DOHH2 (cell line): ENCODE data around the gene ZNF213.

Experiments used
- EZH2phosphoT487 ChIP-seq: fragments of 200-600 bp; sonication (generic); IDR thresholded peaks from 2 replicates; pipeline ENCODE4 v1.6.1; 2017; ENCODE audit warnings: borderline replicate concordance, mild to moderate bottlenecking, antibody characterized with exemption, low read length, moderate library complexity, mixed read lengths
- TF ChIP-seq, protein P1 (sequence below): fragments of 200-600 bp; sonication (generic); IDR thresholded peaks from one replicate; pipeline ENCODE4 v1.5.1; 2014; ENCODE audit warnings: antibody characterized with exemption, mild to moderate bottlenecking, low read depth, low read length; ENCODE audit not compliant: poor library complexity, severe bottlenecking

DNA sequence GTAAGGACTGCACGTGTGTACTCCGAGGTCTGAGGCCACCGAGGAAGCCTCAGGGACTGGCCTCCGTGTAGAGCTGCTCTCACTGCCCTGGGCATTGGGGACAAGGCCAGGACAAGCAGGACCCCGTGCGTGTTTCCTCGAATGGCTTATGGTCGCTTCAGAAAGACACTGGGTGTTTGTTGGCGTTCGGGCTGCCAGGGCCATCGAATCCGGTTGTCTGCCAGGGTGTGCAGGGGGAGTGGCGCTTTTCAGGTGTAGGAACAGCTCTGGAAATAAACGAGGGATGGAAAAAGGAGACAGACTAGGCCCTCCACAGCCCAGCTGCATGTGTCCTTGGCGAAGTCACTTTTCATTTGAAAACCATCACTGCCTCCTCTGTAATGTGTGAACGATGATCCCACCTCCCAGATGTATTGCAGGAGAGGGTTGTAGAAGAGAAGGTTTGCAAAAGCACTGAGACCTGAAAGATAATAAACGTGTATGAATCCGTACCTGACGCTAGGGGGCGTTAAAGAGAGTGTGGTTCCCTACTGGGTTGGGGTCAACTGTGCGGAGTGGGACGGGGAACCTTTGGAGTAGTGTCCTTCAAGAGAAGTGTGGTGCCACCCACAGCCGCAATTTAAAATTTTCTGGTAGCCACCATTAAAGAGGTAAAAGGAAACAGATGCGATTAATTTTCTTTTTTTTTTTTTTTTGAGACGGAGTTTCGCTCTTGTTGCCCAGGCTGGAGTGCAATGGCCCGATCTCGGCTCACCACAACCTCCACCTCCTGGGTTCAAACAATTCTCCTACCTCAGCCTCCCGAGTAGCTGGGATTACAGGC lies 33.6 kb upstream of the ZNF213 start:
- TF ChIP-seq, protein P1, sequence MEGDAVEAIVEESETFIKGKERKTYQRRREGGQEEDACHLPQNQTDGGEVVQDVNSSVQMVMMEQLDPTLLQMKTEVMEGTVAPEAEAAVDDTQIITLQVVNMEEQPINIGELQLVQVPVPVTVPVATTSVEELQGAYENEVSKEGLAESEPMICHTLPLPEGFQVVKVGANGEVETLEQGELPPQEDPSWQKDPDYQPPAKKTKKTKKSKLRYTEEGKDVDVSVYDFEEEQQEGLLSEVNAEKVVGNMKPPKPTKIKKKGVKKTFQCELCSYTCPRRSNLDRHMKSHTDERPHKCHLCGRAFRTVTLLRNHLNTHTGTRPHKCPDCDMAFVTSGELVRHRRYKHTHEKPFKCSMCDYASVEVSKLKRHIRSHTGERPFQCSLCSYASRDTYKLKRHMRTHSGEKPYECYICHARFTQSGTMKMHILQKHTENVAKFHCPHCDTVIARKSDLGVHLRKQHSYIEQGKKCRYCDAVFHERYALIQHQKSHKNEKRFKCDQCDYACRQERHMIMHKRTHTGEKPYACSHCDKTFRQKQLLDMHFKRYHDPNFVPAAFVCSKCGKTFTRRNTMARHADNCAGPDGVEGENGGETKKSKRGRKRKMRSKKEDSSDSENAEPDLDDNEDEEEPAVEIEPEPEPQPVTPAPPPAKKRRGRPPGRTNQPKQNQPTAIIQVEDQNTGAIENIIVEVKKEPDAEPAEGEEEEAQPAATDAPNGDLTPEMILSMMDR: peak; percentile 79
- no peak for TF ChIP-seq EZH2phosphoT487
